ENCODE data around the gene EPN1. TPM values are rescaled to one million over a fixed set of nuclear protein-coding genes. Genes with fewer than 3 reads are reported as not detected.

The EPN1 gene
- total and polyA plus RNA-seq, 9 of the 15 experiments (the other 6 are each of a cell fraction or from before 2014, with no cell fraction given) = 0.08 to 138 (median 12.7) TPM

DNA sequence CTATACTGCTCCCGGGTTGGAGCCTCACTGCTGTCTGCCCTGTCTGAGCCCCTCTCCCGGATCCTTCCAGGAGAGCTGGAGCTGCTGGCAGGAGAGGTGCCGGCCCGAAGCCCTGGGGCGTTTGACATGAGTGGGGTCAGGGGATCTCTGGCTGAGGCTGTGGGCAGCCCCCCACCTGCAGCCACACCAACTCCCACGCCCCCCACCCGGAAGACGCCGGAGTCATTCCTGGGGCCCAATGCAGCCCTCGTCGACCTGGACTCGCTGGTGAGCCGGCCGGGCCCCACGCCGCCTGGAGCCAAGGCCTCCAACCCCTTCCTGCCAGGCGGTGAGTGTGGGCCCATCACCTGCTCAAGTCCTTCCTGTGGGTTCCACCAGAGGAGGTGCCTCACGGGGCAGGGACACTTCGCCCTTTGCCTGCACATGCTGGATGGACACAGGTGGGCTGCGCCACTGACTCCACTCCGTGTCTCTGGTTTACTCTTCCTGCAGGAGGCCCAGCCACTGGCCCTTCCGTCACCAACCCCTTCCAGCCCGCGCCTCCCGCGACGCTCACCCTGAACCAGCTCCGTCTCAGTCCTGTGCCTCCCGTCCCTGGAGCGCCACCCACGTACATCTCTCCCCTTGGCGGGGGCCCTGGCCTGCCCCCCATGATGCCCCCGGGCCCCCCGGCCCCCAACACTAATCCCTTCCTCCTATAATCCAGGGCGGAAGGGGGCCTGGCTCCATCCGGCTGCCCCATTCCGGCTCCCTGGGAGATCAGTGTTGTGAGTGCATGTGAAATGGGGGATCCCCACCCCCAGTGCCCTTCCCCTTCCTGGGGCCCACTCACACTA lies 19.8 kb downstream of the EPN1 start:
- no peak for TF ChIP-seq FOSL1 (tag; conservative IDR thresholded peaks at IDR 0.05)
- TF ChIP-seq POLR2G (IDR thresholded peaks at IDR 0.05; ENCODE audit: low read depth, low read length) = 0 out of 2 replicates have a peak, but pooled peaks have one; percentile 23
- ChIA-PET POLR2A (interaction anchor here (0.6 kb wide), 1 partner anchor 17 kb away, joined by 3 read pairs; no protein-coding TSS in a partner anchor), CTCF (ENCODE audit: low intra/inter-chr PET ratio) (no interaction called here)
- BruUV-seq (replicated peaks) = no TSS peak
- Histone ChIP-seq H3K9me3 (replicated peaks; ENCODE audit: control insufficient read depth, insufficient read depth, low read depth, low read length) (no peaks in the 10 kb centered on the region), H3K27me3 (ENCODE audit: control insufficient read depth in 2 of 2, insufficient read depth in 2 of 2, low read length in 2 of 2) (no peaks in the 10 kb centered on the region), H3K79me2 (ENCODE audit: control insufficient read depth, insufficient read depth, low read length) (no peaks in the 10 kb centered on the region), H3K4me3 (no peak overlapping the region), H3K9ac (ENCODE audit: insufficient read depth in 1 of 2, low read depth in 2 of 2, low read length in 2 of 2) (0 out of 4 replicates have a peak overlapping the region, but pooled peaks of 1 of the 2 experiments have one; percentile 28), H3K36me3 (ENCODE audit: control insufficient read depth, insufficient read depth, low read length) (peaks cover 85% of the 10 kb centered on the region; the same call in 2 of the 3 replicates), H3K4me1 (replicated peaks in 1 of 2; ENCODE audit: control insufficient read depth in 2 of 2, insufficient read depth in 2 of 2, low read length in 2 of 2) (peaks cover 0 to 19% of the 10 kb centered on the region in 2 experiments; a peak in 2 of 5 replicates), H2AFZ (ENCODE audit: low read depth, low read length) (no peak overlapping the region), H3K4me2 (ENCODE audit: insufficient read depth, low read length) (no peak overlapping the region), H4K20me1 (replicated peaks; ENCODE audit: control insufficient read depth, insufficient read depth, low read length) (no peaks in the 10 kb centered on the region; the same call in 1 of the 2 replicates), H3K9me1 (ENCODE audit: control insufficient read depth, insufficient read depth, low read length) (no peaks in the 10 kb centered on the region), H3K27ac (ENCODE audit: extremely low read depth, low read depth, low read length) (no peak overlapping the region)
- in situ Hi-C loops (cut with MboI) (no loop called here), intact Hi-C loops (cut with micrococcal nuclease) (no loop called here)
- ATAC-seq (no peak), DNase-seq (ENCODE audit: extremely low read depth in 1 of 4, low spot score in 3 of 4) (no peak), FAIRE-seq (no peak)
- WGBS (ENCODE audit: insufficient coverage, low coverage, missing lambda C conversion rate) = 93% methylated on average over 26 of the region's 37 CpGs
